K562 (cell line): ENCODE data around the gene UGT1A10. TPM values are rescaled to one million over a fixed set of nuclear protein-coding genes. Genes with fewer than 3 reads are reported as not detected.

Experiments used
- ATAC-seq: fragments of 200-7000 bp; cut with Tn5 transposase; 3 replicates; pipeline ENCODE4 v1.9.1; 2020; ENCODE audit warnings: moderate library complexity
- BruUV-seq: library from RNA; stranded (reverse); fragments of 400-500 nt; replicated peaks from 2 replicates; lab custom pipeline; 2021; lab: Mats Ljungman, UMichigan
- CTCF ChIA-PET: fragments of 300-600 bp; formaldehyde crosslinking; extraction: SDS; loops from one replicate; lab custom pipeline; 2021; ENCODE audit warnings: low intra/inter-chr PET ratio; lab: Yijun Ruan, JAX
- POLR2A ChIA-PET: fragments of 300-600, 350-650 bp; sonication (Branson Sonifier 250); formaldehyde crosslinking; extraction: SDS; loops from one replicate; lab custom pipeline; 2021; ENCODE audit warnings: antibody characterized with exemption, inconsistent platforms; lab: Yijun Ruan, JAX
- DNase-seq, 4 experiments: peaks; one replicate each; pipeline versions ENCODE4 v3.0.0 to v3.0.0-alpha.2; 2011 to 2018; ENCODE audit warnings: low spot score in 3 of 4, mixed read lengths in 3 of 4; ENCODE audit errors: extremely low read depth in 1 of 4
- FAIRE-seq: peaks from 2 replicates; lab custom pipeline; 2011; peaks lifted over from hg19 to GRCh38; lab: Jason Lieb, UNC
- H2AFZ ChIP-seq: 2 replicates; pipeline ENCODE4 v1.6.0; 2011; ENCODE audit warnings: low read depth, low read length, control low read depth, inconsistent platforms
- H3K27ac ChIP-seq: fragments of 200-600 bp; 3 replicates; pipeline ENCODE4 v1.8.0; 2011; ENCODE audit warnings: low read depth, mild to moderate bottlenecking, control low read depth, inconsistent platforms, low read length, moderate library complexity, mixed read lengths; ENCODE audit errors: extremely low read depth
- H3K27me3 ChIP-seq, 2 experiments: fragments of 300-600 bp in 1 of 2; 2 replicates in 1 of 2; 3 replicates in 1 of 2; pipeline versions ENCODE4 v1.6.0 to v1.8.0; 2011; ENCODE audit warnings: inconsistent platforms in 2 of 2, low read length in 2 of 2, mild to moderate bottlenecking in 1 of 2, mixed read lengths in 1 of 2, moderate library complexity in 1 of 2; ENCODE audit not compliant: control insufficient read depth in 2 of 2, insufficient read depth in 2 of 2
- H3K36me3 ChIP-seq: fragments of 300-600 bp; 3 replicates; pipeline ENCODE4 v1.8.0; 2011; ENCODE audit warnings: mild to moderate bottlenecking, low read length, inconsistent platforms; ENCODE audit not compliant: control insufficient read depth, insufficient read depth
- H3K4me1 ChIP-seq, 2 experiments: fragments of 200-600 bp in 1 of 2; replicated peaks in 1 of 2; 2 replicates in 1 of 2; 3 replicates in 1 of 2; pipeline versions ENCODE4 v1.5.1 to v1.8.0; 2011; ENCODE audit warnings: inconsistent platforms in 2 of 2, low read length in 2 of 2, mild to moderate bottlenecking in 1 of 2, mixed read lengths in 1 of 2, moderate library complexity in 1 of 2; ENCODE audit not compliant: control insufficient read depth in 2 of 2, insufficient read depth in 2 of 2
- H3K4me2 ChIP-seq: 2 replicates; pipeline ENCODE4 v1.6.1; 2011; ENCODE audit warnings: low read length, control low read depth, inconsistent platforms, mixed read lengths; ENCODE audit not compliant: insufficient read depth
- H3K4me3 ChIP-seq: fragments of 200-600 bp; sonication (generic), shearing (Covaris generic); 2 replicates; pipeline ENCODE4 v1.5.1; 2016; ENCODE audit warnings: control low read depth, inconsistent platforms
- H3K79me2 ChIP-seq: fragments of 200-600 bp; 3 replicates; pipeline ENCODE4 v1.8.0; 2011; ENCODE audit warnings: low read length, inconsistent platforms; ENCODE audit not compliant: control insufficient read depth, insufficient read depth
- H3K9ac ChIP-seq, 2 experiments: 2 replicates each; pipeline versions ENCODE4 v1.6.0 to v1.6.1; 2011; ENCODE audit warnings: low read depth in 2 of 2, low read length in 2 of 2, control low read depth in 1 of 2, inconsistent platforms in 1 of 2, mild to moderate bottlenecking in 1 of 2, mixed read lengths in 1 of 2; ENCODE audit not compliant: insufficient read depth in 1 of 2
- H3K9me1 ChIP-seq: one replicate; pipeline ENCODE4 v1.6.0; 2011; ENCODE audit warnings: inconsistent platforms, mild to moderate bottlenecking, low read length, moderate library complexity; ENCODE audit not compliant: control insufficient read depth, insufficient read depth
- H3K9me3 ChIP-seq: replicated peaks from 2 replicates; pipeline ENCODE4 v1.5.1; 2011; ENCODE audit warnings: low read depth, low read length, inconsistent platforms; ENCODE audit not compliant: control insufficient read depth, insufficient read depth
- H4K20me1 ChIP-seq: replicated peaks from 2 replicates; pipeline ENCODE4 v1.6.1; 2011; ENCODE audit warnings: low read length, inconsistent platforms, mixed read lengths; ENCODE audit not compliant: control insufficient read depth, insufficient read depth
- ELF1 ChIP-seq: fragments of 200-800 bp; sonication (Bioruptor generic); IDR thresholded peaks from 2 replicates; pipeline ENCODE4 v1.6.1; 2016; ENCODE audit warnings: missing genetic modification characterization, missing compliant biosample characterization
- MEF2A ChIP-seq: IDR thresholded peaks from 2 replicates; pipeline ENCODE4 v1.6.1; 2011; ENCODE audit warnings: low read depth, mild to moderate bottlenecking, low read length, moderate library complexity; ENCODE audit not compliant: control insufficient read depth
- NBN ChIP-seq: fragments of 450-650 bp; IDR thresholded peaks from 2 replicates; pipeline ENCODE4 v1.6.1; 2016; ENCODE audit warnings: low read depth, mild to moderate bottlenecking
- NUFIP1 ChIP-seq: fragments of 450-650 bp; IDR thresholded peaks from 2 replicates; pipeline ENCODE4 v1.6.1; 2018; ENCODE audit not compliant: partially characterized antibody
- RAD21 ChIP-seq, 2 experiments: fragments of 250-450 bp in 1 of 2; fragments of 450-650 bp in 1 of 2; sonication (Bioruptor Pico) in 1 of 2; formaldehyde crosslinking in 1 of 2; IDR thresholded peaks in 1 of 2; conservative IDR thresholded peaks in 1 of 2; 2 replicates each; pipeline versions ENCODE4 v1.4.0 to v1.8.0; 2020 to 2022; ENCODE audit warnings: mild to moderate bottlenecking in 2 of 2, moderate library complexity in 1 of 2
- SMC3 ChIP-seq: conservative IDR thresholded peaks from 2 replicates; pipeline ENCODE4 v1.6.1; 2011; ENCODE audit warnings: low read depth, low read length, improper control_type of control experiment; ENCODE audit not compliant: insufficient read depth
- WGBS: fragments of 100-300 bp; shearing (Covaris generic); methylation state at CpG from one replicate; pipeline ENCODE4 v1.1.6; 2016; ENCODE audit warnings: low coverage, mixed read lengths; ENCODE audit not compliant: insufficient coverage; ENCODE audit errors: missing lambda C conversion rate; 5-methylcytosine and 5-hydroxymethylcytosine counted together
- in situ Hi-C: fragments of 300-500 bp; cut with MboI; formaldehyde crosslinking; loops from 4 replicates; pipeline ENCODE4 v1.15.0; 2018; ENCODE audit warnings: inconsistent platforms, mixed read lengths
- intact Hi-C: fragments of 100-400 bp; cut with micrococcal nuclease; formaldehyde crosslinking; loops from 2 replicates; pipeline ENCODE4 v1.14.2; 2022
- polyA plus RNA-seq, 8 experiments: library from polyadenylated mRNA; depleted of rRNA in 4 of 8; stranded (reverse) in 5 of 8; unstranded in 3 of 8; fragments of >200 nt; fragmentation: Nextera tagmentation in 2 of 8; fragmentation: Illumina TruSeq in 1 of 8; extraction: Ambion mirVana in 2 of 8; extraction: Trizol in 1 of 8; gene quantifications; 2 replicates each; pipeline versions ENCODE4 v1.2.1 to v1.2.3, GENCODE V29; 2011 to 2014; ENCODE audit warnings: inconsistent platforms in 1 of 8, missing spikeins in 1 of 8
- total RNA-seq, 7 experiments: library from RNA; depleted of rRNA in 6 of 7; stranded (reverse); fragments of >200 nt in 6 of 7; fragmentation: Illumina TruSeq in 2 of 7; extraction: Trizol in 2 of 7; gene quantifications; 2 replicates each; pipeline versions ENCODE4 v1.2.1 to v1.2.3, GENCODE V29; 2011 to 2021; ENCODE audit warnings: low replicate concordance in 1 of 7
- TF ChIP-seq, protein P1 (sequence below), 2 experiments: fragments of 450-650 bp; formaldehyde crosslinking in 1 of 2; IDR thresholded peaks; 2 replicates each; pipeline versions ENCODE4 v1.4.0 to v1.6.1; 2014 to 2020; ENCODE audit warnings: mild to moderate bottlenecking in 2 of 2, borderline replicate concordance in 1 of 2, low read depth in 1 of 2
- TF ChIP-seq, protein P2 (sequence below): fragments of 450-650 bp; IDR thresholded peaks from 2 replicates; pipeline ENCODE4 v1.6.1; 2016; ENCODE audit warnings: borderline replicate concordance

The UGT1A10 gene
- total and polyA plus RNA-seq, 9 of the 15 experiments (the other 6 are each of a cell fraction or from before 2014, with no cell fraction given): not detected

DNA sequence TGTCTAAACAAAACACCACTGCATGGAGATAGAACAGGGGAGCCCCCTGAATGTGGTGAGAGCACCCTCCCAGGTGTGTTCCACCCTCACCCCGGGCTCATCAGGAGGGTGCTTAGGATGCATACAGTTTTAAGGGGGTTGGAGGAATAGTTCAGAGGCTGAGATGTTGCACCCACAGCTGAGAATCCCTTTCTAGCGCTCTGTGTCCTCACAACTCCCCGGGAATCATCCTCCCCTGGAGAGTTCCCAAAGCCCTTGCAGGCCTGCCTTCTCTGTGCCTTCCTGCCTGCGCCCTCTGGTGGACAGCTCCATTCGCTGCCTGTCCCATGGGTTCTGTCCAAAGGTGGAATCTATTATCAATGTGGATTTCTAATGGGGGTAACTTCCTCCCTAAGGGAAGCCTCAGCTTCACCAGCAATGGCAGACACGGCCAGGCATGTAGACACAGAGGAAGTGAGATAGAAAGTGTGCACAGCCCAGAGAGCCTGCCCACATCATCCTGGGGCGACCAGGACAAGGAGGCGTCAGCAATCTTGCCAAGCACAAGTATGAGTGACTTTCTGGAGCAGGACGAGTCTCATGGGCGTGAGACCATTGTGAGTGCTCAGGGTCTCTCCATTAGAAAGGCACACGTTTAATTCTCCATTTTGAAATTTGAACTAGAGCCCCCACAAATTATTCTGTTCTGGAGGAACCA is 75.2 kb downstream of the UGT1A10 start:
- Histone ChIP-seq H4K20me1 (no peaks in the 10 kb centered on the region), H3K27me3 (peaks cover 0 to 10% of the 10 kb centered on the region in 2 experiments; a peak in 3 of 5 replicates), H3K4me1 (0 out of 5 replicates have a peak, but pooled peaks cover 0 to 3% of the 10 kb centered on the region in 2 experiments), H3K79me2 (no peaks in the 10 kb centered on the region), H2AFZ (no peak overlapping the region), H3K27ac (no peak overlapping the region), H3K4me2 (no peak overlapping the region), H3K9me3 (no peaks in the 10 kb centered on the region), H3K36me3 (no peaks in the 10 kb centered on the region), H3K9ac (no peak overlapping the region), H3K9me1 (no peaks in the 10 kb centered on the region), H3K4me3 (no peak overlapping the region)
- no TSS peak for BruUV-seq
- peak; percentile 81 for FAIRE-seq
- peak; percentile 30 to 68 (median 37) for DNase-seq
- 10% methylated on average over 11 of the region's 11 CpGs for WGBS
- intact Hi-C loops: loop anchor here (10.0 kb wide), 1 partner anchor 127 kb away; no protein-coding TSS in a partner anchor
- POLR2A ChIA-PET: interaction anchor here (0.6 kb wide), 1 partner anchor 19 kb away, joined by 3 read pairs; no protein-coding TSS in a partner anchor
- ATAC-seq: peak; percentile 93
- CTCF ChIA-PET: no interaction called here
- in situ Hi-C loops: no loop called here
- TF ChIP-seq ELF1 (tag): no peak
- TF ChIP-seq RAD21 (CRISPR knock-in tag; conservative IDR thresholded peaks at IDR 0.05 in 1 of 2, IDR thresholded peaks at IDR 0.05 in 1 of 2): peak; percentile 72 to 76
- no peak for TF ChIP-seq MEF2A
- TF ChIP-seq NBN: no peak
- peak; percentile 61 for TF ChIP-seq SMC3
- TF ChIP-seq, protein P1, sequence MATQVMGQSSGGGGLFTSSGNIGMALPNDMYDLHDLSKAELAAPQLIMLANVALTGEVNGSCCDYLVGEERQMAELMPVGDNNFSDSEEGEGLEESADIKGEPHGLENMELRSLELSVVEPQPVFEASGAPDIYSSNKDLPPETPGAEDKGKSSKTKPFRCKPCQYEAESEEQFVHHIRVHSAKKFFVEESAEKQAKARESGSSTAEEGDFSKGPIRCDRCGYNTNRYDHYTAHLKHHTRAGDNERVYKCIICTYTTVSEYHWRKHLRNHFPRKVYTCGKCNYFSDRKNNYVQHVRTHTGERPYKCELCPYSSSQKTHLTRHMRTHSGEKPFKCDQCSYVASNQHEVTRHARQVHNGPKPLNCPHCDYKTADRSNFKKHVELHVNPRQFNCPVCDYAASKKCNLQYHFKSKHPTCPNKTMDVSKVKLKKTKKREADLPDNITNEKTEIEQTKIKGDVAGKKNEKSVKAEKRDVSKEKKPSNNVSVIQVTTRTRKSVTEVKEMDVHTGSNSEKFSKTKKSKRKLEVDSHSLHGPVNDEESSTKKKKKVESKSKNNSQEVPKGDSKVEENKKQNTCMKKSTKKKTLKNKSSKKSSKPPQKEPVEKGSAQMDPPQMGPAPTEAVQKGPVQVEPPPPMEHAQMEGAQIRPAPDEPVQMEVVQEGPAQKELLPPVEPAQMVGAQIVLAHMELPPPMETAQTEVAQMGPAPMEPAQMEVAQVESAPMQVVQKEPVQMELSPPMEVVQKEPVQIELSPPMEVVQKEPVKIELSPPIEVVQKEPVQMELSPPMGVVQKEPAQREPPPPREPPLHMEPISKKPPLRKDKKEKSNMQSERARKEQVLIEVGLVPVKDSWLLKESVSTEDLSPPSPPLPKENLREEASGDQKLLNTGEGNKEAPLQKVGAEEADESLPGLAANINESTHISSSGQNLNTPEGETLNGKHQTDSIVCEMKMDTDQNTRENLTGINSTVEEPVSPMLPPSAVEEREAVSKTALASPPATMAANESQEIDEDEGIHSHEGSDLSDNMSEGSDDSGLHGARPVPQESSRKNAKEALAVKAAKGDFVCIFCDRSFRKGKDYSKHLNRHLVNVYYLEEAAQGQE (IDR thresholded peaks at IDR 0.05; ENCODE audit: borderline replicate concordance): peak; percentile 64
- TF ChIP-seq, protein P1 (CRISPR knock-in tag; IDR thresholded peaks at IDR 0.05; ENCODE audit: low read depth): no peak
- TF ChIP-seq, protein P2, sequence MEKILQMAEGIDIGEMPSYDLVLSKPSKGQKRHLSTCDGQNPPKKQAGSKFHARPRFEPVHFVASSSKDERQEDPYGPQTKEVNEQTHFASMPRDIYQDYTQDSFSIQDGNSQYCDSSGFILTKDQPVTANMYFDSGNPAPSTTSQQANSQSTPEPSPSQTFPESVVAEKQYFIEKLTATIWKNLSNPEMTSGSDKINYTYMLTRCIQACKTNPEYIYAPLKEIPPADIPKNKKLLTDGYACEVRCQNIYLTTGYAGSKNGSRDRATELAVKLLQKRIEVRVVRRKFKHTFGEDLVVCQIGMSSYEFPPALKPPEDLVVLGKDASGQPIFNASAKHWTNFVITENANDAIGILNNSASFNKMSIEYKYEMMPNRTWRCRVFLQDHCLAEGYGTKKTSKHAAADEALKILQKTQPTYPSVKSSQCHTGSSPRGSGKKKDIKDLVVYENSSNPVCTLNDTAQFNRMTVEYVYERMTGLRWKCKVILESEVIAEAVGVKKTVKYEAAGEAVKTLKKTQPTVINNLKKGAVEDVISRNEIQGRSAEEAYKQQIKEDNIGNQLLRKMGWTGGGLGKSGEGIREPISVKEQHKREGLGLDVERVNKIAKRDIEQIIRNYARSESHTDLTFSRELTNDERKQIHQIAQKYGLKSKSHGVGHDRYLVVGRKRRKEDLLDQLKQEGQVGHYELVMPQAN: no peak
- no peak for TF ChIP-seq NUFIP1
